ENCODE results near the gene HASPIN. TPM values are rescaled to one million over a fixed set of nuclear protein-coding genes. Genes with fewer than 3 reads are reported as not detected.

Gene HASPIN
- polyA plus RNA-seq, 1 donor from 2014 or later, result 0.32 TPM

GRCh38 chr17:3678095-3678820 is 45.4 kb upstream of the HASPIN start:
- no peaks in the 10 kb centered on the region for H3K9me2 ChIP-seq (ENCODE audit: insufficient read depth, low read length)
- H3K36me3 ChIP-seq (ENCODE audit: insufficient read depth, low read length), result no peaks in the 10 kb centered on the region
- H2AFZ ChIP-seq (ENCODE audit: low read depth, low read length), result no peak overlapping the region
- no peak overlapping the region for H3K4me2 ChIP-seq (ENCODE audit: low read length)
- H3K27ac ChIP-seq (ENCODE audit: low read length), result no peak overlapping the region
- H3K27me3 ChIP-seq (ENCODE audit: insufficient read depth, low read depth, low read length), result no peaks in the 10 kb centered on the region
- H3F3A ChIP-seq (ENCODE audit: insufficient read depth, low read length, poor library complexity, severe bottlenecking), result no peaks in the 10 kb centered on the region
- no peak for TF ChIP-seq CTCF (IDR thresholded peaks at IDR 0.05; ENCODE audit: poor library complexity, severe bottlenecking)
- TF ChIP-seq TAF1 (IDR thresholded peaks at IDR 0.05; ENCODE audit: low read depth), result no peak
- TF ChIP-seq SMC3 (conservative IDR thresholded peaks at IDR 0.05; ENCODE audit: poor library complexity), result no peak
- TF ChIP-seq EP300 (conservative IDR thresholded peaks at IDR 0.05; ENCODE audit: poor library complexity, severe bottlenecking), result no peak
- TF ChIP-seq REST (IDR thresholded peaks at IDR 0.05; ENCODE audit: borderline replicate concordance), result no peak
- no peak for TF ChIP-seq EZH2 (IDR thresholded peaks at IDR 0.05; ENCODE audit: borderline replicate concordance, insufficient read depth, low read length, poor library complexity, severe bottlenecking)
- TF ChIP-seq POLR2AphosphoS5 (IDR thresholded peaks at IDR 0.05), result no peak
- TF ChIP-seq MXI1 (conservative IDR thresholded peaks at IDR 0.05; ENCODE audit: poor library complexity, severe bottlenecking), result no peak
- TF ChIP-seq RAD21 (conservative IDR thresholded peaks at IDR 0.05), result no peak
- no peaks in the 10 kb centered on the region for H3K79me2 ChIP-seq (replicated peaks; ENCODE audit: insufficient read depth, low read length)
- H3K9ac ChIP-seq (ENCODE audit: low read length), result no peak overlapping the region
- H3K4me3 ChIP-seq (ENCODE audit: low read length), result no peak overlapping the region
- H3K9me3 ChIP-seq (ENCODE audit: low read length), result no peaks in the 10 kb centered on the region
- H4K20me1 ChIP-seq (ENCODE audit: insufficient read depth), result no peaks in the 10 kb centered on the region

GRCh38 chr17:3678821-3679530 is 44.7 kb upstream of the HASPIN start:
- H3K4me2 ChIP-seq (ENCODE audit: low read length), result no peak overlapping the region
- no peaks in the 10 kb centered on the region for H3K79me2 ChIP-seq (replicated peaks; ENCODE audit: insufficient read depth, low read length)
- TF ChIP-seq CTCF (IDR thresholded peaks at IDR 0.05; ENCODE audit: poor library complexity, severe bottlenecking), result no peak
- no peak for TF ChIP-seq SMC3 (conservative IDR thresholded peaks at IDR 0.05; ENCODE audit: poor library complexity)
- TF ChIP-seq MXI1 (conservative IDR thresholded peaks at IDR 0.05; ENCODE audit: poor library complexity, severe bottlenecking), result no peak
- TF ChIP-seq TAF1 (IDR thresholded peaks at IDR 0.05; ENCODE audit: low read depth), result no peak
- TF ChIP-seq EZH2 (IDR thresholded peaks at IDR 0.05; ENCODE audit: borderline replicate concordance, insufficient read depth, low read length, poor library complexity, severe bottlenecking), result no peak
- no peak for TF ChIP-seq POLR2AphosphoS5 (IDR thresholded peaks at IDR 0.05)
- no peak for TF ChIP-seq EP300 (conservative IDR thresholded peaks at IDR 0.05; ENCODE audit: poor library complexity, severe bottlenecking)
- no peak for TF ChIP-seq REST (IDR thresholded peaks at IDR 0.05; ENCODE audit: borderline replicate concordance)
- no peak for TF ChIP-seq RAD21 (conservative IDR thresholded peaks at IDR 0.05)
- no peak overlapping the region for H3K4me3 ChIP-seq (ENCODE audit: low read length)
- no peaks in the 10 kb centered on the region for H3K36me3 ChIP-seq (ENCODE audit: insufficient read depth, low read length)
- no peak overlapping the region for H2AFZ ChIP-seq (ENCODE audit: low read depth, low read length)
- no peaks in the 10 kb centered on the region for H4K20me1 ChIP-seq (ENCODE audit: insufficient read depth)
- H3K27ac ChIP-seq (ENCODE audit: low read length), result no peak overlapping the region
- no peaks in the 10 kb centered on the region for H3F3A ChIP-seq (ENCODE audit: insufficient read depth, low read length, poor library complexity, severe bottlenecking)
- H3K27me3 ChIP-seq (ENCODE audit: insufficient read depth, low read depth, low read length), result no peaks in the 10 kb centered on the region
- no peak overlapping the region for H3K9ac ChIP-seq (ENCODE audit: low read length)
- H3K9me2 ChIP-seq (ENCODE audit: insufficient read depth, low read length), result no peaks in the 10 kb centered on the region
- no peaks in the 10 kb centered on the region for H3K9me3 ChIP-seq (ENCODE audit: low read length)

Measured in neural cell (in vitro differentiated cells).